ENCODE data around the gene MEGF11.

DNA sequence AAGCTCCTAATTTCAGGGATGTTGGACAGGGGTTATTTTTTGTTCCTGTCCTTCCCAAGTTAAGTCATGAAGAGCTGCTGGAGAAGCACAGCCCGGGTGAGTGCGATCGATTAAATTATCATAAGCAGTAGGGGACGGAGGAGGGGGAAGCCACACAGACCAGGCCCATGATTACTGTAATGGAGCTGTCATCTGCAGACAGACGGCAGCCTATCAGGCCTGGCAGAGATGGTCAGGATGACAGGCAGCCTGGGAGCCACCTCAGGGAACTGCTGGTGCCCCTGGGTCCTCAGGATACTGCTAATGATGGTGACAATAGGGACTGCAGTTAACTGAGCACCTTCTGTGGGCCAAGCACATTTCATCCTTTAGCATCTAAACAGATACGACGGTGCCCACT, 236.6 kb downstream of the MEGF11 start:
- TF ChIP-seq POLR2AphosphoS5 (IDR thresholded peaks at IDR 0.05) (no peak), POLR2A (IDR thresholded peaks at IDR 0.05) (no peak)
- TF ChIP-seq, protein P1, sequence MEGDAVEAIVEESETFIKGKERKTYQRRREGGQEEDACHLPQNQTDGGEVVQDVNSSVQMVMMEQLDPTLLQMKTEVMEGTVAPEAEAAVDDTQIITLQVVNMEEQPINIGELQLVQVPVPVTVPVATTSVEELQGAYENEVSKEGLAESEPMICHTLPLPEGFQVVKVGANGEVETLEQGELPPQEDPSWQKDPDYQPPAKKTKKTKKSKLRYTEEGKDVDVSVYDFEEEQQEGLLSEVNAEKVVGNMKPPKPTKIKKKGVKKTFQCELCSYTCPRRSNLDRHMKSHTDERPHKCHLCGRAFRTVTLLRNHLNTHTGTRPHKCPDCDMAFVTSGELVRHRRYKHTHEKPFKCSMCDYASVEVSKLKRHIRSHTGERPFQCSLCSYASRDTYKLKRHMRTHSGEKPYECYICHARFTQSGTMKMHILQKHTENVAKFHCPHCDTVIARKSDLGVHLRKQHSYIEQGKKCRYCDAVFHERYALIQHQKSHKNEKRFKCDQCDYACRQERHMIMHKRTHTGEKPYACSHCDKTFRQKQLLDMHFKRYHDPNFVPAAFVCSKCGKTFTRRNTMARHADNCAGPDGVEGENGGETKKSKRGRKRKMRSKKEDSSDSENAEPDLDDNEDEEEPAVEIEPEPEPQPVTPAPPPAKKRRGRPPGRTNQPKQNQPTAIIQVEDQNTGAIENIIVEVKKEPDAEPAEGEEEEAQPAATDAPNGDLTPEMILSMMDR (IDR thresholded peaks at IDR 0.05 in 8 of 11, conservative IDR thresholded peaks at IDR 0.05 in 3 of 11) = no peak
